GM12801 (cell line): ENCODE measurements around the gene TTC23.

Experiments used
- TF ChIP-seq, protein P1 (sequence below): IDR thresholded peaks from one replicate; pipeline ENCODE4 v1.5.1; 2011; ENCODE audit warnings: control low read depth; ENCODE audit not compliant: insufficient read length; ENCODE audit errors: extremely low read depth

The TTC23 gene

DNA sequence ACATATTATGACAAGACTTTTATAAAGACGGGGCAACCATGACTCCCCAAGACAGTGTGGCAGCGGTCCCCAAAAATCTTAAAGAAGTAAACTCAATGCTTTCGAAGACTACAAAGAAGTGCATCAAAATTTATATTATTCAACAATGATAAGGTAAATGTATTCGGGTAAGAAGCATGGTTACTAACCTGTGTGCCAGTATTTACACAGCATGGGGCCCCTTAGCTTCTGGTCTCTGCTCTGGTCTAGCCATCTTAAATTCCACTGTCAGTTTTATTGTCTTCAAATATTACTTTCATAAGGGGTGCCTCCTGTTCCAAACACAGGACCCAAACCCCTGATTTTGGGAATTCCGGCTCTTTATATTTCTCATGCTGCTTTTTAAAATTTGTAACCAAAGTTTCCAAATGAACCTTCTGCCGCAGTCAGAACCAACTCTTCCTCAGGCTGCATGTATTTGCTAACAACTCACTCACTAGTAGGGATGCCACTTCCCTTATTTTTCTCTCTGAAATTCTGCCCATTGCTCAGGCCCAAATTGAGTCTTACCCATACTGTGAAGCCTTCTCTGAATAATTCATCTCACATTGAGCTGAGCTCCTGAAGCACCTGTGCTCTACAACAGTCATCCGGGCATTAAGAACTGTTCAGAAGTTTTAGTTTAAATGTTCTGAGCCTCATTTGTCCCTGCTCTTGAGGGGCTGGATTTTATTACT is 1.2 kb downstream of the TTC23 start:
- TF ChIP-seq, protein P1, sequence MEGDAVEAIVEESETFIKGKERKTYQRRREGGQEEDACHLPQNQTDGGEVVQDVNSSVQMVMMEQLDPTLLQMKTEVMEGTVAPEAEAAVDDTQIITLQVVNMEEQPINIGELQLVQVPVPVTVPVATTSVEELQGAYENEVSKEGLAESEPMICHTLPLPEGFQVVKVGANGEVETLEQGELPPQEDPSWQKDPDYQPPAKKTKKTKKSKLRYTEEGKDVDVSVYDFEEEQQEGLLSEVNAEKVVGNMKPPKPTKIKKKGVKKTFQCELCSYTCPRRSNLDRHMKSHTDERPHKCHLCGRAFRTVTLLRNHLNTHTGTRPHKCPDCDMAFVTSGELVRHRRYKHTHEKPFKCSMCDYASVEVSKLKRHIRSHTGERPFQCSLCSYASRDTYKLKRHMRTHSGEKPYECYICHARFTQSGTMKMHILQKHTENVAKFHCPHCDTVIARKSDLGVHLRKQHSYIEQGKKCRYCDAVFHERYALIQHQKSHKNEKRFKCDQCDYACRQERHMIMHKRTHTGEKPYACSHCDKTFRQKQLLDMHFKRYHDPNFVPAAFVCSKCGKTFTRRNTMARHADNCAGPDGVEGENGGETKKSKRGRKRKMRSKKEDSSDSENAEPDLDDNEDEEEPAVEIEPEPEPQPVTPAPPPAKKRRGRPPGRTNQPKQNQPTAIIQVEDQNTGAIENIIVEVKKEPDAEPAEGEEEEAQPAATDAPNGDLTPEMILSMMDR, result no peak

DNA sequence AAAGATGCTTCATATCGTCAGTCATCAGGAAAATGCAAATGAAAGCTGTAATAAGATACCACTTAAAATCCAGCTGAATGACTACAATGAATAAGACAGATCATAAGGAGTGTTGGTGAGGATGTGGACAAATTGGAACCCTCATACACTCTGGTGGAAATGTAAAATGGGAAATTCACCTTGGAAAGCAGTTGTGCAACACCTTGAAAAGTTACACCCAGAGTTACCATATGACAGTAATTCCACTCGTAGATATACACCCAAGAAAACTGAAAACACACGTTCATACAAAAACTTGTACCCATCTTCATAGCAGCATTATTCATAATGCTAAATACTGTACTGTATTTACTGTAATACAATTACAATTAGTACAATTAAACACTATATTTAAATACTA is 2.3 kb downstream of the TTC23 start:
- TF ChIP-seq, protein P1, result no peak

- TF ChIP-seq, protein P1, result no peak
Observed at GRCh38 chr15:99244306-99244705, 5.1 kb downstream of the TTC23 start.

- TF ChIP-seq, protein P1, result no peak
Observed at GRCh38 chr15:99241752-99242151, 7.6 kb downstream of the TTC23 start.

DNA sequence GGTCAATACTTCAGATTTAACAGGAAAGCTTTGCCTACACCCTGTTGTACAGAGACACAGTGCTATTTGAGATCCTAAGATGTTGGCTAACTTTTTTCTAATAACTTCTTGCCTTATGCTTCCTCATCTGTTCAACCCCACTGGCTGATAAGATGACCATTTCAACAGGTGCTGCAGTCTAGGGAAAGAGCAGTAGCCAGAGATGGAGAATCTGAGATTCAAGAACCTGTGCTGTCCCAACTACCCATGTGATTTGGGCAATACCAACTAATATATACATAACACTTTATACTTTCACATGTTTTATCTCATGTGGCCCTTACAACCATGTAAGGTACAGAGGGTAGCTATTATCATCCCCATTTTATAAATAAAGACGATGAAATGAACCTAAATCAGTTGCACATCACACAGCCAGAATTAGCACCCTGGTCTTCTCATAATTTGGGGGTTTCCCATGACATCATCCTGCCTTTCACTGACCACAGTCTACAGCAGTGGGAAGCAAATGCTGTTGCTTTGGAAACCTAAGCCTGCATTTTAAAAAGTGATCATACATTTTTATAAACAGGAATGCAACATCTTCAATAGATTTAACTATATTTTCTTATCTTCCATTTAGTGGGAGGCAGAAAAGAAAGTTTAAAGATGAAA is 9.7 kb downstream of the TTC23 start:
- TF ChIP-seq, protein P1, result no peak

DNA sequence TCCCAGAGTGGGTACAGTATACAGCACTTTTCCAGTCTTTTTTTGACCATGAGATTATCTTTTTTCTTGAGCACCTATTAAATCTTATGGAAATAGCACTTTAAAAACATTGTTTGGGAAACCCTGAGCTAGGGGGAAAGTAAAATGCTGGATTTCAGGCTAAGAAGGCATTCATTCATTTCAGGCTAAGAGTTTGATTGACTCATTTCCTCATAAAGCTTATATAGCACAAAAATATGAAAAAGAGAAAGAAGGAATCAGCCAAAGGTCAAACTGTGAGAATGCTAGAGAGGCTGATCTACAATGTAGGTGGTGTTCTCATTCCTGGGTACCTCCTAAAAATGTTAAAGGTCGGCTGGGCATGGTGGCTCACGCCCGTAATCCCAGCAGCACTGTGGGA is 10.5 kb downstream of the TTC23 start:
- TF ChIP-seq, protein P1, result no peak

GRCh38 chr15:99232740-99233139 is 16.6 kb downstream of the TTC23 start:
- TF ChIP-seq, protein P1, result no peak
